HG03521 (cell line): ENCODE results near the gene AJM1.
"Not testable (repeated sequence)": the region's sequence is repeated elsewhere in the genome, so short reads cannot be mapped to it uniquely, and the experiment has no call there.

Source experiments
- ATAC-seq: cut with Tn5 transposase; IDR thresholded peaks from one replicate; pipeline ENCODE4 v1.9.1; 2021; ENCODE audit warnings: mild to moderate bottlenecking, moderate library complexity; ENCODE audit not compliant: unreplicated experiment

The AJM1 gene

DNA sequence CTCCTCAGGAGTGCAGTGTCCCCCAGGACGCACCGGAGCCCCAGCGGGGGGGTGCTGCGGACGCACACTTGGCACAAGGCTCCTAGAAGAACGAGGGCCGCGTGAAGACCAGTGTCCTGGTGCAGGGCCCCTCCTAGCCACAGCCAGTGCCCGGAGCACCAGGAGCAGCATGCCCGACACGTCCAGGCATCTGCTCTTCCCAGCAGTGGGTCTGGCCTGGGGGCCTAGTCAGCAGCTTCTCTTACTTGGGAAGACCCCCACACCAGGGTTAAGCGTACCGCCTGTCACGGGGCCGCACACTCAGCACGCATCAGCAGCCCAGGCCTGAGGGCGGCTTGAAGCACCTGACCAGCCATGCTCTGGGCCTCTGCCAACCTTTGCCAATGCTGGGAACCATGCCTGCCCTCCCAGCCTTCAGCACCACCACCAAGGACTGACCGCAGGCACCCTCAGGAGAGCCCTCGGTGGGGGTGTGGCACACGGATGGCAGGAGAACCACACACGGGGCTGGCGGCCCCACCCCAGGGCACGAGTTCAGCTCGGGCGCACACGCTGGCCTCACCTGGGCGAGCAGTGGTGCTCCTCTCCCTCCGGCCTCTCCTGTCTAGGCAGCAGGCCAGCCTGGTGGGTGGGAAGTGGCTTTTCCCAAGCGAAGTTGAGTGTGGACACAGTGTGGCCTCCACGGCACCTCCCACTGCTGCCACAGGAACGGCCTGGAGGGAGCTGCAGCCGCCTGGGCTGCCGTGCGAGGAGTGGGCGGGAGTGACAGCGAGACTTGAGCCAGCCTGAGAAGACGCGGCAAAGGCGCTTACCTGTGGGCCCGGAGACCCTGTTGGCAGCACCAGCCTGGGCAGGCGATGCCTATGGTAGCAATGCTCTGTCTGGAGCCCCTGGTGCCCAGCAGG, 12.0 kb upstream of the AJM1 start:
- no peak for ATAC-seq

GRCh38 chr9:136831002-136831719, 11.1 kb upstream of the AJM1 start:
- no peak for ATAC-seq

GRCh38 chr9:136831720-136832104, 10.6 kb upstream of the AJM1 start:
- no peak for ATAC-seq

DNA sequence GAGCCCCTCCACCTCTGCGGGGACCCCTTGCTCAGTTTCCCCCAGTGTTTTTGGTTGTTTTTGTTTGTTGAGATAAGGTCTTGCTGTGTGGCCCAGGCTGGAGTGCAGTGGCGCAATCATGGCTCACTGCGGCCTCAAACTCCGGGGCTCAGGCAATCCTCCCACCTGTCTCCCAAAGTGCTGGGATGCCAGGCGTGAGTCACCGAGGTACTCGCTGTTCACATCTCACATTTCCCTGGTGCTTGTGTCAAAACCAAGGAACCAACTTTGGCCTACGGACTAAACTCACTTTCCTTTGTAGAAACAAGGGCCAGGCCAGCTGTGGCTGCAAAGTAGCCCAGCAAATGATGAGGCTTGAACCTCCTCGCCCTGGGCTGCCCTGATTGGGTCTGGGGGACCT, 9.7 kb upstream of the AJM1 start:
- ATAC-seq, result no peak

GRCh38 chr9:136833381-136834048, 8.8 kb upstream of the AJM1 start:
- ATAC-seq, result not testable (repeated sequence)

DNA sequence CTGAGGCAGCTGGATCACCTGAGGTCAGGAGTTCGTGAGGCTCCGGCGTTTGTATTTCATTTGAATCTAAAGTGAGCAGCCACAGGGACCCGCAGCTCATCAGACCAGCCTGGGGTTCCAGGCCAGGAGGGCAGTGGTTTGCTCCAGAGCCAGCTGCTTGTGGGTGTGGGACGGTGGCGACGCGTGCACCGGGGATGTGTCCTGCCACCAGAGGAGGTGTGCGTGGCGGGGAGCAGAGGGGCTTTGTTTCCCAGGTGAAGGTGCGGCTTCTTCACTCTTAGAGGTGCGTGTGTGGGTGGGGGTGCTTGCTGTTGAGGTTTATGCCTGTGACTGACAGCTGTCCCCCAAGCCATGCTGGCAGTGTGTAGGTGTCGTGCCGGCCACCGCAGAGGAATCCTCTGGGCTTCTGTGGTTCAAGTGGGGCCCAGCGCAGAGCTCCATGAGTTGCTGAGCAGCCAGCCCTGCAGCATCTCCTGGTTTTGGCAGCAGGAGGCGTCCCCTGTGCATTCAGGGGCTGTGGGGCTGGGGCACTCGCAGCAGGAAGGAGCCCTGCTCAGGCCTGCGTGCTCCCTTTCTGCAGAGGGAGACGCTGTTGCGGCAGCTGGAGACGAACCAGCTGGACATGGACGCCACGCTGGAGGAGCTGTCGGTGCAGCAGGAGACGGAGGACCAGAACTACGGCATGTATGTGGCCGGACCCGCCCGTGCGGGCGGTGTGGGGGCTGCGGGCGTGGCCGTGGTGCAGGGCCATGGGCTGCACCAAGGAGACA, 6.9 kb upstream of the AJM1 start:
- no peak for ATAC-seq

DNA sequence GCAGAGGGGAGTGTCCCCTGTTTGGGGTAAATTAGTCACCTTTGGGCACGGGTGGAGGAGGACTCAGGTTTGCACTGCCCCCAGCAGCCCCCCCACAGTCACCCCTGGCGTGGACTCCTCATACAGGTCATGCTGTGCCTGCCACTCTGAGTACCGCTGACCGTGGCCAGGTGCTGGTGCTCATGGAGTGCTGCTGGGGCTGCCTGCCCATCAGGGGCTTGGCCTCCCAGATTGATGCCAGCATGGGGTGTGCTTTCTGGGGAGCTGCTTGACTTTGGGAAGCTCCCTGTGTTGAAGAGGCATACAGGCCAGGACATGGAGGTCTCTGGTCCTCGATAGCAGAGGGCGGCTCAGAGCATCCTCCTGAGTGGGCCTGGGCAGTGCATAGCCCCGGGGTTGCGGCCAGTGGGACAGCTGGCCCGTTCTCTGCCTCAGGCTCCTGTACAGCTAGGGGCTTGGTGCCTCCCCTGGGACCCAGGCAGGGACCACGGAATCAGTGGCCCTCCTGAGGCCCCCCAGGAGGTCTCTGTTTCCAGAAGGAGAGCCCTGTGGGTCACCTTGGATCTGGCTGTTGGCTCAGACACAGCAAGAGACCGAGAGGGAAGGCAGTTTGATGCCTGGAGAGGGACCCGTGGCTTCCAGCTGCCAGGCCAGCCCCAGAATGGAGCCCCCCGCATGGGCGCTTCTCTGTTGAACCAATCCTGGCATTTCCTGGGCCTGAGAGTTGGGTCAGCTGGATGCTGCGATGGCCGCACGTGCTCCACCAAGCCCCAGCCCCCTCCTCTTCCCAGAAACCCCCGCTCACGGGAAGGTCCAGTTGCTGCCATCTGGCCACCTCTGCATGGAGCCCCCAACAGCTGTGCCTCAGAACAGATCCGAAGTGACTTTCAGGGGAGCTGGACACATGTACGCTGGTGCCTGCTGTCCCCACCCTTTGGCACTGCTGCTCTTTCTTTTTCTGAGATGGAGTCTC, 6.1 kb upstream of the AJM1 start:
- ATAC-seq, result no peak

DNA sequence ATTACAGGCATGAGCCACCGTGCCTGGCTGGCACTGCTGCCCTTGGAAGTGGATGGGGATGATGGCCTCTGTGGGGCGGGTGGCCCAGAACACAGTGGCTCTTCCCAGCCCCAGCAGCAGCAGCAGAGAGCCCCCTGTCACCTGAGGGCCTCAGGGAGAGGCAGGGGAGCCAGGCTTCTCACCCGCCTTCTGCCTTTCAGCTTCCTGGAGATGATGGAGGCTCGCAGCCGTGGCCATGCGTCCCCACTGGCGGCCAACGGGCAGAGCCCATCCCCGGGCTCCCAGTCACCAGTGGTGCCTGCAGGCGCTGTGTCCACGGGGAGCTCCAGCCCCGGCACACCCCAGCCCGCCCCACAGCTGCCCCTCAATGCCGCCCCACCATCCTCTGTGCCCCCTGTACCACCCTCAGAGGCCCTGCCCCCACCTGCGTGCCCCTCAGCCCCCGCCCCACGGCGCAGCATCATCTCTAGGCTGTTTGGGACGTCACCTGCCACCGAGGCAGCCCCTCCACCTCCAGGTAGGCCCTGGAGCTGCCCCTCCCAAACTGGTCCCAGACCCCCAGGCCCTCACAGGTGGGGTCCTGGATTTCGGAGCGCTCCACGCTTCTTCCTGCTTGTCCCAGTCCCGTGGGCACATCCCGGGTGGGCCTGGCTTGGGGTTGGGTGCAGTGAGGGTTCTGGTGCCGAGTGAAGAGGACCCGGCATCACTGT, 5.0 kb upstream of the AJM1 start:
- no peak for ATAC-seq

GRCh38 chr9:136837856-136838277, 4.4 kb upstream of the AJM1 start:
- ATAC-seq, result not testable (repeated sequence)

DNA sequence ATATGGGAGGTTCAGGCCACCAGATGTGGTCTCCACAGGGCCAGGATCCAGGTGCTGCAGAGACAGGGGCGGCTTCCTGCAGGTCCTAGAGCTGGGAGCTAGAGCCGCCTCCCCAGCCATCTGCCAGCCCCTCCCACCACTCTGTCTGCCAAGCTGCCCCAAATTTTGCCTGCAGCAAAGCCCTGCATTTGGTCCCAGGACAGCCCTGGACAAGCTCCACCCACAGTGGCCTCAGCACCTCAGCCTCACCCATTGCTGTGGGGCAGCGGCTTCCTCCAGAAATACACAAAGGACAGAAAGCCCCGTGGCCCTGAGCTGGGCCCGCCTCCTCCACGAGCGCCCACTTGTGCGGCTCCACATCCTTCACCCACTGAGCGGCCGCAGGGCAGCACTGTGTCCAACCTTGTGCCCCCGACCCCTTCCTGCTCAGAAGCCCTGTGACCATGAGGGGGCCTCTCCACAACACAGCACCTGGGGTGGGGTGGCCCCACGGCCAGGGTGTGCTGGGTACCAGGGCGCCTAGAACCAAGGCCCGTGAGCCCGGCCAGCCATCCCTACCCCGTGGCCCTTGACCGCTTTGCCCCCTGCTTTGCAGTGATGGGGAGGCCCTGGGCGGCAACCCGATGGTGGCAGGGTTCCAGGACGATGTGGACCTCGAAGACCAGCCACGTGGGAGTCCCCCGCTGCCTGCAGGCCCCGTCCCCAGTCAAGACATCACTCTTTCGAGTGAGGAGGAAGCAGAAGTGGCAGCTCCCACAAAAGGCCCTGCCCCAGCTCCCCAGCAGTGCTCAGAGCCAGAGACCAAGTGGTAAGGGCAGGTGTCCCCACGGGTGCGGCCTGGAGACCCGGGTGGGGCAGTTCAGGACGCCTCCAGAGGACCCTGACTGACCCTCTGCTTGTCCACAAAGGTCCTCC, 3.7 kb upstream of the AJM1 start:
- ATAC-seq, result no peak

DNA sequence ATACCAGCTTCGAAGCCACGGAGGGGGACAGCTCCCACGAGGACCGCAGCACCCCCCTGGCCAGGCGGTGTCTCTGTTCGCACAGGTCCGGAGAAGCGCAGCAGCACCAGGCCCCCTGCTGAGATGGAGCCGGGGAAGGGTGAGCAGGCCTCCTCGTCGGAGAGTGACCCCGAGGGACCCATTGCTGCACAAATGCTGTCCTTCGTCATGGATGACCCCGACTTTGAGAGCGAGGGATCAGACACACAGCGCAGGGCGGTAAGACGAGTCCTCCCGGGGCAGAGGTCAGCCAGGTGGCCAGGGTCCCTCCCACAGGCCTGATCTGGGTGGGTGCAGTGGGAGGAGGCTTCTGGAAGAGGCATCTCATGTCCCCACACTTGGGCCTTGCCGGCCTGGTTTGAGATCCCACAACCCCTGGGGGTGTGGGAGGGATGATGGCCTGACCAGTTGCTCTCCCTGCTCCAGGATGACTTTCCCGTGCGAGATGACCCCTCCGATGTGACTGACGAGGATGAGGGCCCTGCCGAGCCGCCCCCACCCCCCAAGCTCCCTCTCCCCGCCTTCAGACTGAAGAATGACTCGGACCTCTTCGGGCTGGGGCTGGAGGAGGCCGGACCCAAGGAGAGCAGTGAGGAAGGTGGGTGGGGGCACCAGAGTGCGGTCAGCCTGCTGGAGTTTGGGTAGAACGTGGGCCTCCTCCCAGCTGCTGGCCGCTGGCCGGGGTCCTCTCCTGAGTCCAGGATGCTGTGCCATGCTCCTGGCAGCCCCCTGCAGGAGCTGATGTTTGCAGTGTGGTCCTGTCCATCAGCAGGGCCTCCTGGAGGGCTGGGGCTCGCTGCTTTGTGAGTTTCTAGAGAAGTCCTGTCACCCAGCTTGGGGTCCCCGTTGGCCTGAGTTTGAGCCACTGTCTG, 2.8 kb upstream of the AJM1 start:
- ATAC-seq, result no peak

DNA sequence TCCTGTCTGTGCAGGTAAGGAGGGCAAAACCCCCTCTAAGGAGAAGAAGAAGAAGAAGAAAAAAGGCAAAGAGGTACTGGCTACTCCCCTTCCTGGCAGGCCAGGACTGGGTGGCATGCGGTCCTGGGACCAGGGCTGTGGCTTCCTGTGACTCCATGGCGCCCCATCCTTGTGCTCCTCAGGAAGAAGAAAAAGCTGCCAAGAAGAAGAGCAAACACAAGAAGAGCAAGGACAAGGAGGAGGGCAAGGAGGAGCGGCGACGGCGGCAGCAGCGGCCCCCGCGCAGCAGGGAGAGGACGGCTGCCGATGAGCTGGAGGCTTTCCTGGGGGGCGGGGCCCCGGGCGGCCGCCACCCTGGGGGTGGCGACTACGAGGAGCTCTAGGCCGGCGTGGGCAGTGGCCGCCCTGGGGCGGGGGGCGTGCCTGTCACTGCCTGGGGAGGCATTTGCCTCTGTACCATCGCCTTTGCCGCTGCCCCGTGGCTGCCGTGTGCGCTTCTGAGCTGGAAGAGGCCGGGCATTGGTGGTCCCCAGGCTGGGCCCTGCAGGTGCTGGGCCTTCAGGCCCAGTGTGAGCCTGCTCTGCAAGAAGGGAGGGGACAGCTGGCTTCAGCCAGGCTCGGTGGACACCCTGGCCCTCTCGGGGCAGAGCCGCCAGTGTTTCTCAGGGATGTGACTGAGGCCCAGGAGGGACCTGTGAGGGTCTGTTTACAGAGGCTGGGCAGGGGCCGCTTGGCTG, 2.0 kb upstream of the AJM1 start:
- ATAC-seq, result no peak

- no peak for ATAC-seq
Observed at GRCh38 chr9:136840877-136841645, 1.2 kb upstream of the AJM1 start.

DNA sequence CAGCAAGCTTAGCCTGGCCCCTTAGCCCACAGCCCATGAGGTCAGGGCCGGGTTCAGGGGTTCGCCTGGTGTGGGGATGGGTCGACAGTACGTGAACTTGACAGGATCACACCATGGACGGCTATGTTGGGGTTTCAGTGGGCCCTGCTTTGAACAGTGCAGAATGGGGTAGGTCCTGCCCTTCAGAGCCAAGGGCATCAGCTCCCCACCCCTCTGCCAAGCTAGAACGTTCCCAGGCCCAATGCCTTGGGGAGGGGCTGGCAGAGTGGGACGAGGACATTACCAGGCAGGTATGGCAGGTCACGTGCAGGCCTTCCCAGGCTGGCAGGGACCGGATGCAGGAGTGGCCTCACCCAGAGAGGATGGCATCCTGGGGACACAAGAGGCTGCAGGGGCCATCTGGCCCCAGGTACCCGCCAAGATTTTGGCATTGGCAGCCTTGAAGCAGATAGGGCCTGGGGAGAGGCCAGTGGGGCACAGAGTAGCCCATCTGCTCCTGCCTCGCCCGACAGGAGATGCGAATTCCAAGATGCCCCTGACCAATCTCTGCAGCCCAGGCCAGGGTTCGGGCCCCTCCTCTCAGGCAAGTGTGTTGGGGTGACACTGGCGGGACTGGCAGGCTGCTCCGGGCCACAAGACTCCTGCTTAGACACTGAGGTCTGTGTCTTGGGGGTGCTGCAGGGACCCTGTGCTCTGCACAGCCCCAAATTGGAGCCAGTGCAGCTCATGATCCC, 465 bp upstream of the AJM1 start:
- ATAC-seq, result not testable (repeated sequence)
